Glutamatergic neuron (in vitro differentiated cells): ENCODE data around the gene MINK1. TPM values are rescaled to one million over a fixed set of nuclear protein-coding genes. Genes with fewer than 3 reads are reported as not detected.
A peak's percentile ranks its signal among the peaks of the same experiment; 100 is the strongest.

Experiments used
- DNase-seq: peaks from one replicate; pipeline ENCODE4 v3.0.0; 2022
- H3K27ac Mint-ChIP-seq: one replicate; pipeline ENCODE4 v1.8.0; 2020; ENCODE audit warnings: mild to moderate bottlenecking, mixed read lengths, inconsistent platforms; ENCODE audit not compliant: unreplicated experiment
- H3K27me3 Mint-ChIP-seq: one replicate; pipeline ENCODE4 v1.8.0; 2020; ENCODE audit warnings: mild to moderate bottlenecking, moderate library complexity, mixed read lengths, inconsistent platforms; ENCODE audit not compliant: unreplicated experiment
- H3K36me3 Mint-ChIP-seq: one replicate; pipeline ENCODE4 v1.8.0; 2020; ENCODE audit warnings: mild to moderate bottlenecking, mixed read lengths, inconsistent platforms; ENCODE audit not compliant: unreplicated experiment
- H3K4me1 Mint-ChIP-seq: one replicate; pipeline ENCODE4 v1.8.0; 2020; ENCODE audit warnings: mild to moderate bottlenecking, low read depth, mixed read lengths, inconsistent platforms; ENCODE audit not compliant: unreplicated experiment
- H3K4me3 Mint-ChIP-seq: one replicate; pipeline ENCODE4 v1.8.0; 2020; ENCODE audit warnings: mild to moderate bottlenecking, mixed read lengths, inconsistent platforms; ENCODE audit not compliant: unreplicated experiment
- H3K9me3 Mint-ChIP-seq: one replicate; pipeline ENCODE4 v1.8.0; 2020; ENCODE audit warnings: mild to moderate bottlenecking, moderate library complexity, mixed read lengths, inconsistent platforms; ENCODE audit not compliant: unreplicated experiment
- total RNA-seq: library from RNA; stranded (reverse); fragmentation: NEBNext Ultra II Directional; extraction: Animal tissue kit (Norgen Biotek cat#: 25700); gene quantifications from one replicate; pipeline ENCODE4 v1.2.1, GENCODE V29; 2021; ENCODE audit not compliant: unreplicated experiment
- TF ChIP-seq, protein P1 (sequence below): fragments of 200-600 bp; sonication (generic); IDR thresholded peaks from one replicate; pipeline ENCODE4 v1.5.0; 2021; ENCODE audit not compliant: partially characterized antibody, unreplicated experiment

MINK1 gene
- total RNA-seq, 1 donor from 2014 or later, result 130 TPM

DNA sequence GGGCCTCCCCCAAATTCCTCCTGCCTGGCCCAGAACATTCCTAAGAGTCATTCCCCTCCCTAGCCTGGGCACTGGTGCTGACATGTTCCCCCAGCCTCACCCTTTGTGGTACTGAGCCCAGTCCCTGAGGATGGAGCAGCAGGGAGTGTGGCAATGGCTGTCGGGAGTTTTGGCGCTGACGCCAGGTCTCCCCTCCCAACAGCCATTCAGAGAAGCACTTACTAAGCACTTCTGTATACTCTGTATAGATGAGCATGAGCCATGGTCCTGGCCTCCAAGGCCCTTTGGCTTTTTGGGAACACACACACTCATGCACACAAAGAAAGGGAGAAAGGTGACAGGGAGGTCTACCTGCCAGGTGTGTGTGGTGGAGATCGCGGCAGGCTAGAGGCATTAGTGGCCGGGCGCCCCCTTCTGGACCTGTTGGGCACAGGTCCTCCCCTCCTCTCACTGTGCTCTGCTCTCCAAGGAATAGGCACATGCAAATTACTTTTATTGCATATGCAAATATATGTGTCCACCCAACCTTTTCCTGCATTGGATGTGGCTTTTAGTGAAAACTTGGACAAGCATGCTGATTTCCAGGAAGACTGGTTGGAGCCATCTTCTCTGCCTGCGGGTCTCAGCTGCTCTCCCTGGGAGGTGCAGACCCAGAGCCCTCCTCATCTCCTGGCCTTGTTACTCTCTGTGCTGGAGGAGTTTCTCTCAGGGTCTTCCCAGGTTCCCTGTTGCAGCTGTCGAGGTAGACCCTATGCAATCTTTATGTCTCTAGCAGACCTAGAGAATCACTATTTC lies 48.8 kb downstream of the MINK1 start:
- H3K36me3 Mint-ChIP-seq, result no peaks in the 10 kb centered on the region
- H3K27ac Mint-ChIP-seq, result no peak overlapping the region
- no peak overlapping the region for H3K4me3 Mint-ChIP-seq
- H3K9me3 Mint-ChIP-seq, result peaks cover 5% of the 10 kb centered on the region
- DNase-seq, result peak; percentile 75
- H3K27me3 Mint-ChIP-seq, result peaks cover 11% of the 10 kb centered on the region
- peaks cover 14% of the 10 kb centered on the region for H3K4me1 Mint-ChIP-seq
- TF ChIP-seq, protein P1, sequence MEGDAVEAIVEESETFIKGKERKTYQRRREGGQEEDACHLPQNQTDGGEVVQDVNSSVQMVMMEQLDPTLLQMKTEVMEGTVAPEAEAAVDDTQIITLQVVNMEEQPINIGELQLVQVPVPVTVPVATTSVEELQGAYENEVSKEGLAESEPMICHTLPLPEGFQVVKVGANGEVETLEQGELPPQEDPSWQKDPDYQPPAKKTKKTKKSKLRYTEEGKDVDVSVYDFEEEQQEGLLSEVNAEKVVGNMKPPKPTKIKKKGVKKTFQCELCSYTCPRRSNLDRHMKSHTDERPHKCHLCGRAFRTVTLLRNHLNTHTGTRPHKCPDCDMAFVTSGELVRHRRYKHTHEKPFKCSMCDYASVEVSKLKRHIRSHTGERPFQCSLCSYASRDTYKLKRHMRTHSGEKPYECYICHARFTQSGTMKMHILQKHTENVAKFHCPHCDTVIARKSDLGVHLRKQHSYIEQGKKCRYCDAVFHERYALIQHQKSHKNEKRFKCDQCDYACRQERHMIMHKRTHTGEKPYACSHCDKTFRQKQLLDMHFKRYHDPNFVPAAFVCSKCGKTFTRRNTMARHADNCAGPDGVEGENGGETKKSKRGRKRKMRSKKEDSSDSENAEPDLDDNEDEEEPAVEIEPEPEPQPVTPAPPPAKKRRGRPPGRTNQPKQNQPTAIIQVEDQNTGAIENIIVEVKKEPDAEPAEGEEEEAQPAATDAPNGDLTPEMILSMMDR, result peak; percentile 78

DNA sequence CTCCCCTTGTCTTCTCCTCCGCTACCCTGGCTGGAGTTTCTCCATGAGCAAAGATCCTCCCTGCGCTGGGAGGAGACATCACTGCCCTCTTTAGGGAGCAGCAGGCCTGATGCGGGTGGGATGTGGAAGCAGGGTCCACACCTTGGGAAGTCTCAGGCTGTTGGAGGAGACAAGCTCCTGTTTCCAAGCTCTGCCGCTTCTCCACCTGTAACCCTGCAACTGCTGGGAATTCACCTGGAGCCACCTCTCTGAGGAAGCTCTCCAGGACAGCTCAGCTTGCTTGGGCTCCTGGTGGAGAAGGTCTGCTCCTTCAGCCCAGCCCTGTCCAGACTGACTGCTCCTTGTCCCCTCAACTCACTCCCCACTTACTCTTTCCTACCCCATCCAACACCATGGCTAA lies 51.3 kb downstream of the MINK1 start:
- H3K4me1 Mint-ChIP-seq, result peaks cover 3% of the 10 kb centered on the region
- H3K9me3 Mint-ChIP-seq, result peaks cover 1% of the 10 kb centered on the region
- TF ChIP-seq, protein P1, result no peak
- H3K4me3 Mint-ChIP-seq, result no peak overlapping the region
- H3K27me3 Mint-ChIP-seq, result peaks cover 5% of the 10 kb centered on the region
- DNase-seq, result no peak
- H3K27ac Mint-ChIP-seq, result no peak overlapping the region
- H3K36me3 Mint-ChIP-seq, result no peaks in the 10 kb centered on the region

DNA sequence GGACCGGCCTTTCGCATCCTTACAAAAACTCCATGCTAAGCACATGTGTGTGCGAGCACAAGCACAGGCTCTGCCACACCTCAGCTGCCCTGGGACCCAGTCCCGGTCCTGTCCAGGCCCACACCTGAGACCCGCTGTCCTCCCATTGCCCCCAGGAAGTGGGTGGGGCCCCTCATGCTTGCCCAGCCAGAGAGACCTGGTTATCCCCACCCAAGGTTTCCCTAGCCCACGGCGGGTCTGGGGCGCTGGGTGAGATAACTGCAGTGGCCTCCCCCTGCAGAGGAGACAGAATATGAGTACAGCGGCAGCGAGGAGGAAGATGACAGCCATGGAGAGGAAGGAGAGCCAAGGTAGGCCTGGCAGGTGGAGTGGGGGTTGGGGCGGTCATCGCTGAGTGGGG lies 53.7 kb downstream of the MINK1 start:
- Mint-ChIP-seq H3K27ac (no peak overlapping the region), H3K36me3 (no peaks in the 10 kb centered on the region), H3K27me3 (peaks cover 7% of the 10 kb centered on the region), H3K9me3 (peaks cover 1% of the 10 kb centered on the region), H3K4me3 (no peak overlapping the region), H3K4me1 (peaks cover 5% of the 10 kb centered on the region)
- TF ChIP-seq, protein P1, result no peak
- DNase-seq, result no peak

DNA sequence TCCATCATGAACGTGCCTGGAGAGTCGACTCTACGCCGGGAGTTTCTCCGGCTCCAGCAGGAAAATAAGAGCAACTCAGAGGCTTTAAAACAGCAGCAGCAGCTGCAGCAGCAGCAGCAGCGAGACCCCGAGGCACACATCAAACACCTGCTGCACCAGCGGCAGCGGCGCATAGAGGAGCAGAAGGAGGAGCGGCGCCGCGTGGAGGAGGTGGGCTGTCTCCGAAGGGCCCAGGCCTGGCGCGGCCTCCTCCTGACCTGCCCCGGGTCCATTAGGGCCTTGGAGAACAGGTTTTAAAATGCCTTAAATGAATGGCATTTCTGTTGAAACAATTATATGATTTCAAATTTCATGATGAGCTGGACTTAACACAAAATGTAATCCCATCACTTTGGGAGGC lies 54.4 kb downstream of the MINK1 start:
- Mint-ChIP-seq H3K9me3 (peaks cover 3% of the 10 kb centered on the region), H3K27ac (no peak overlapping the region), H3K4me1 (peaks cover 4% of the 10 kb centered on the region), H3K27me3 (peaks cover 6% of the 10 kb centered on the region), H3K4me3 (no peak overlapping the region), H3K36me3 (no peaks in the 10 kb centered on the region)
- TF ChIP-seq, protein P1, result no peak
- DNase-seq, result no peak

DNA sequence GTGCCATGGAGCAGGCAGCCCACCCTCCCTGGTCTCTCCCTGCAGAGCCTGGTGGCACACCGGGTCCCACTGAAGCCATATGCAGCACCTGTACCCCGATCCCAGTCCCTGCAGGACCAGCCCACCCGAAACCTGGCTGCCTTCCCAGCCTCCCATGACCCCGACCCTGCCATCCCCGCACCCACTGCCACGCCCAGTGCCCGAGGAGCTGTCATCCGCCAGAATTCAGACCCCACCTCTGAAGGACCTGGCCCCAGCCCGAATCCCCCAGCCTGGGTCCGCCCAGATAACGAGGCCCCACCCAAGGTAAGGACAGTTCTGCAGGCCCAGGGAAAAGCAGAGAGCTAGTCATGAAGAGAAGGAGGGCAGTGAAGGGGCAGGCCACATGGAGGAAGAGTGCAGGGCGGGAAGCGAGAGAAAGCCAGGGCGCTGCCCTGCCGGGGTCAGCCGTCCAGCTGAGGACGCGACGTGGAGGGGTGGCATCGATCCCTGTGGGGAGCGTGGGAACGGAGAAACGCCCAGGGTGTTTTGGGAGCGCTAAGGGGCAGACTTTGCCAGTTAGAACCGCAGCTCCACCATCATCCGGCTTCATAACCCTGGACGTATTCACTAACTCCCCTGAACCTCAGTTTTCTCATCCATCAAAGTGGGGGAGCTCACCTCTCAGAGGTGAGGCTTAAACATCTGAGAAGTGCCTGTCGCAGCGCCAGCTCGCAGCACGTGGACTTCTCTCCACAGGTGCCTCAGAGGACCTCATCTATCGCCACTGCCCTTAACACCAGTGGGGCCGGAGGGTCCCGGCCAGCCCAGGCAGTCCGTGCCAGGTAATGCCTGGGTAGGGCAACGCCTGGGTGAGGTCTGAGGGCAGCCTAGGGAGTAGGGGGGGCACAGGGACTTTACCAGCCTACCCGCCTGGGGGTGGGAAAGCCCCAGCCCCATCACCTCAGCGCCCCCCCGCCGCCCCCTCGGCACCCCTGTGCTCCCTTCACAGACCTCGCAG lies 58.6 kb downstream of the MINK1 start:
- Mint-ChIP-seq H3K9me3 (peaks cover 4% of the 10 kb centered on the region), H3K36me3 (no peaks in the 10 kb centered on the region), H3K27me3 (peaks cover 6% of the 10 kb centered on the region), H3K27ac (no peak overlapping the region), H3K4me3 (no peak overlapping the region), H3K4me1 (peaks cover 4% of the 10 kb centered on the region)
- TF ChIP-seq, protein P1, result no peak
- no peak for DNase-seq
